Fibroblast of mammary gland (primary cell): ENCODE results near the gene USP34.
"Not testable (repeated sequence)": the region's sequence is repeated elsewhere in the genome, so short reads cannot be mapped to it uniquely, and the experiment has no call there.

Experiments used
- DNase-seq: peaks from one replicate; pipeline ENCODE4 v3.0.0-alpha.2; 2010; ENCODE audit warnings: low read depth
- H3K4me3 ChIP-seq: 2 replicates; pipeline ENCODE4 v1.5.1; 2011; ENCODE audit warnings: low read depth, mild to moderate bottlenecking, low read length, moderate library complexity; ENCODE audit not compliant: control insufficient read depth
- CTCF ChIP-seq: conservative IDR thresholded peaks from 2 replicates; pipeline ENCODE4 v1.5.1; 2011; ENCODE audit warnings: low read depth, low read length, inconsistent platforms; ENCODE audit not compliant: control insufficient read depth, insufficient read depth

USP34 gene

GRCh38 chr2:61470122-61470951 lies 550 bp downstream of the USP34 start:
- peak; percentile 50 for DNase-seq
- peak overlapping the region; percentile 92 for H3K4me3 ChIP-seq
- no peak for TF ChIP-seq CTCF

- no peak for TF ChIP-seq CTCF
- H3K4me3 ChIP-seq: peak overlapping the region; percentile 89
- DNase-seq: peak; percentile 15
Measured at GRCh38 chr2:61469424-61470121, 1.3 kb downstream of the USP34 start.

GRCh38 chr2:61468231-61468630 lies 2.7 kb downstream of the USP34 start:
- H3K4me3 ChIP-seq, DNase-seq: not testable (repeated sequence)

- H3K4me3 ChIP-seq: no peak overlapping the region
- no peak for TF ChIP-seq CTCF
Measured at GRCh38 chr2:61465045-61465444, 5.8 kb downstream of the USP34 start.

GRCh38 chr2:61463769-61464475 lies 7.0 kb downstream of the USP34 start:
- no peak for DNase-seq
- no peak for TF ChIP-seq CTCF
- H3K4me3 ChIP-seq: no peak overlapping the region

More at GRCh38 chr2:61465045-61465444, 5.8 kb downstream of the USP34 start:
- DNase-seq: no peak

GRCh38 chr2:61461404-61461803 lies 9.5 kb downstream of the USP34 start:
- H3K4me3 ChIP-seq: no peak overlapping the region
- no peak for DNase-seq
- no peak for TF ChIP-seq CTCF

- H3K4me3 ChIP-seq: no peak overlapping the region
- peak; percentile 78 for DNase-seq
- no peak for TF ChIP-seq CTCF
Measured at GRCh38 chr2:61460163-61460562, 10.7 kb downstream of the USP34 start.
